Measurements from ENCODE around the gene GON4L. TPM values are rescaled to one million over a fixed set of nuclear protein-coding genes. Genes with fewer than 3 reads are reported as not detected.

The GON4L gene
- polyA plus RNA-seq, 1 donor (not counting 4 experiments of a cell fraction or from before 2014, with no cell fraction given) = 16.7 TPM

GRCh38 chr1:155834296-155834926, 22.6 kb downstream of the GON4L start:
- Histone ChIP-seq H3K9me3 (ENCODE audit: control insufficient read depth, low read depth, low read length) (no peaks in the 10 kb centered on the region), H3K27ac (ENCODE audit: control insufficient read depth, insufficient read depth, low read length) (no peak overlapping the region), H2AFZ (ENCODE audit: control insufficient read depth, low read length) (no peak overlapping the region), H3K27me3 (ENCODE audit: control insufficient read depth, extremely low read depth, insufficient read depth, low read length) (no peaks in the 10 kb centered on the region), H3K4me3 (ENCODE audit: control insufficient read depth in 2 of 3, extremely low read depth in 1 of 3, insufficient read depth in 2 of 3, low read depth in 1 of 3, low read length in 3 of 3) (no peak overlapping the region), H4K20me1 (ENCODE audit: control insufficient read depth, extremely low read depth, insufficient read depth, low read length) (no peaks in the 10 kb centered on the region), H3K79me2 (ENCODE audit: control insufficient read depth, insufficient read depth, low read length) (peaks cover 4% of the 10 kb centered on the region), H3K4me1 (ENCODE audit: control insufficient read depth, extremely low read depth, insufficient read depth, low read length) (no peaks in the 10 kb centered on the region), H3K36me3 (ENCODE audit: control insufficient read depth in 2 of 2, extremely low read depth in 1 of 2, insufficient read depth in 2 of 2, low read length in 2 of 2) (peaks cover 0 to 4% of the 10 kb centered on the region in 2 experiments), H3K4me2 (ENCODE audit: control insufficient read depth, extremely low read depth, insufficient read depth, low read depth, low read length) (no peak overlapping the region), H3K9ac (ENCODE audit: control insufficient read depth, extremely low read depth, insufficient read depth, low read length) (no peak overlapping the region), H3K9me1 (ENCODE audit: control insufficient read depth, extremely low read depth, insufficient read depth, low read length) (no peaks in the 10 kb centered on the region)
- FAIRE-seq (no peak), DNase-seq (ENCODE audit: low read depth, low spot score) (no peak)
- dilution Hi-C loops (cut with MboI; ENCODE audit: extremely low pct_ligation_motif_present, low sequenced_read_pairs) = no loop called here
- TF ChIP-seq EZH2 (IDR thresholded peaks at IDR 0.05; ENCODE audit: low read length) = no peak
- TF ChIP-seq, protein P1, sequence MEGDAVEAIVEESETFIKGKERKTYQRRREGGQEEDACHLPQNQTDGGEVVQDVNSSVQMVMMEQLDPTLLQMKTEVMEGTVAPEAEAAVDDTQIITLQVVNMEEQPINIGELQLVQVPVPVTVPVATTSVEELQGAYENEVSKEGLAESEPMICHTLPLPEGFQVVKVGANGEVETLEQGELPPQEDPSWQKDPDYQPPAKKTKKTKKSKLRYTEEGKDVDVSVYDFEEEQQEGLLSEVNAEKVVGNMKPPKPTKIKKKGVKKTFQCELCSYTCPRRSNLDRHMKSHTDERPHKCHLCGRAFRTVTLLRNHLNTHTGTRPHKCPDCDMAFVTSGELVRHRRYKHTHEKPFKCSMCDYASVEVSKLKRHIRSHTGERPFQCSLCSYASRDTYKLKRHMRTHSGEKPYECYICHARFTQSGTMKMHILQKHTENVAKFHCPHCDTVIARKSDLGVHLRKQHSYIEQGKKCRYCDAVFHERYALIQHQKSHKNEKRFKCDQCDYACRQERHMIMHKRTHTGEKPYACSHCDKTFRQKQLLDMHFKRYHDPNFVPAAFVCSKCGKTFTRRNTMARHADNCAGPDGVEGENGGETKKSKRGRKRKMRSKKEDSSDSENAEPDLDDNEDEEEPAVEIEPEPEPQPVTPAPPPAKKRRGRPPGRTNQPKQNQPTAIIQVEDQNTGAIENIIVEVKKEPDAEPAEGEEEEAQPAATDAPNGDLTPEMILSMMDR (optimal IDR thresholded peaks at IDR 0.05 in 1 of 3, IDR thresholded peaks at IDR 0.05 in 1 of 3, conservative IDR thresholded peaks at IDR 0.05 in 1 of 3; ENCODE audit: extremely low read depth in 1 of 3, insufficient read depth in 2 of 3, low read length in 3 of 3) = no peak

DNA sequence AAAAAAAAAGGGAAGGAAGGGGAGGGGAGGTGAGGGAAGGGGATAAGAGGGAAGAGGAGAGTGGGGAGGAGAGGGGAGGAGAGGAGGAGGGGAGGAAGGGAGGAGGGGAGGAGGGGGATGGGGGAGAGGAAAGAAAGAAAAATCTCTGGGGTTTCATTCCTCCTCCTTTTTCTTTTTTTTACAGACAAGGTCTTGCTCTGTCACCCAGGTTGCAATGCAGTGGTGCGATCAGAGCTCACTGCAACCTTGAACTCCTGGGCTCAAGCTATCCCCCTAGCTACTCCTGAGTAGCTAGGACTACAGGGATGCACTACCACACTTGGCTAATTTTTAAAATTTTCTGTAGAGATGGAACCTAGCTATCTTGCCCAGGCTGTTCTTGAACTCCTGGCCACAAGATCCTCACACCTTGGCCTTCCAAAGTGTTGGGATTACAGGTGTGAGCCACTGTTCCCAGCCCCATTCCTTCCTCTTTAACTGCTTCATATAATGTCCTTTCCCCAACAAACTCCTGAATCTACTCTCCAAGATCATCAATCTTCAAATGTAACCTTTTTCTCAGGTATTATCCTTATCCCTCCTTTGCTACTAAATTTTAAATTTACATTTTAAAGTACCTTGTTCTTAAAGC, 23.2 kb downstream of the GON4L start:
- no peaks in the 10 kb centered on the region for H3K4me1 ChIP-seq (ENCODE audit: control insufficient read depth, extremely low read depth, insufficient read depth, low read length)
- no peak overlapping the region for H3K4me2 ChIP-seq (ENCODE audit: control insufficient read depth, extremely low read depth, insufficient read depth, low read depth, low read length)
- no peaks in the 10 kb centered on the region for H4K20me1 ChIP-seq (ENCODE audit: control insufficient read depth, extremely low read depth, insufficient read depth, low read length)
- H3K9me1 ChIP-seq (ENCODE audit: control insufficient read depth, extremely low read depth, insufficient read depth, low read length) = no peaks in the 10 kb centered on the region
- dilution Hi-C loops (cut with MboI; ENCODE audit: extremely low pct_ligation_motif_present, low sequenced_read_pairs) = no loop called here
- no peak overlapping the region for H3K4me3 ChIP-seq (ENCODE audit: control insufficient read depth in 2 of 3, extremely low read depth in 1 of 3, insufficient read depth in 2 of 3, low read depth in 1 of 3, low read length in 3 of 3)
- no peak overlapping the region for H3K9ac ChIP-seq (ENCODE audit: control insufficient read depth, extremely low read depth, insufficient read depth, low read length)
- peaks cover 0 to 4% of the 10 kb centered on the region in 2 experiments for H3K36me3 ChIP-seq (ENCODE audit: control insufficient read depth in 2 of 2, extremely low read depth in 1 of 2, insufficient read depth in 2 of 2, low read length in 2 of 2)
- H2AFZ ChIP-seq (ENCODE audit: control insufficient read depth, low read length) = no peak overlapping the region
- no peak for DNase-seq (ENCODE audit: low read depth, low spot score)
- H3K27me3 ChIP-seq (ENCODE audit: control insufficient read depth, extremely low read depth, insufficient read depth, low read length) = no peaks in the 10 kb centered on the region
- H3K27ac ChIP-seq (ENCODE audit: control insufficient read depth, insufficient read depth, low read length) = no peak overlapping the region
- TF ChIP-seq, protein P1 (optimal IDR thresholded peaks at IDR 0.05 in 1 of 3, IDR thresholded peaks at IDR 0.05 in 1 of 3, conservative IDR thresholded peaks at IDR 0.05 in 1 of 3; ENCODE audit: extremely low read depth in 1 of 3, insufficient read depth in 2 of 3, low read length in 3 of 3) = no peak
- no peak for TF ChIP-seq EZH2 (IDR thresholded peaks at IDR 0.05; ENCODE audit: low read length)
- no peaks in the 10 kb centered on the region for H3K9me3 ChIP-seq (ENCODE audit: control insufficient read depth, low read depth, low read length)
- H3K79me2 ChIP-seq (ENCODE audit: control insufficient read depth, insufficient read depth, low read length) = peaks cover 4% of the 10 kb centered on the region
- FAIRE-seq = no peak
